ENCODE results near the gene ZNF536.

The ZNF536 gene

GRCh38 chr19:30587869-30588268, 215.7 kb downstream of the ZNF536 start:
- no peak overlapping the region for H3K4me3 Mint-ChIP-seq
- H3K27me3 Mint-ChIP-seq: peaks cover 1% of the 10 kb centered on the region
- H3K4me1 Mint-ChIP-seq (ENCODE audit: low read depth): no peaks in the 10 kb centered on the region

GRCh38 chr19:30590596-30591229, 218.5 kb downstream of the ZNF536 start:
- Mint-ChIP-seq H3K36me3 (ENCODE audit: low read depth) (no peaks in the 10 kb centered on the region), H3K4me1 (ENCODE audit: low read depth) (no peaks in the 10 kb centered on the region), H3K9me3 (no peaks in the 10 kb centered on the region), H3K27ac (no peak overlapping the region), H3K4me3 (no peak overlapping the region), H3K27me3 (no peaks in the 10 kb centered on the region)
- intact Hi-C loops (cut with micrococcal nuclease): no loop called here

More at GRCh38 chr19:30587869-30588268, 215.7 kb downstream of the ZNF536 start:
- intact Hi-C loops (cut with micrococcal nuclease): no loop called here
- no peaks in the 10 kb centered on the region for H3K36me3 Mint-ChIP-seq (ENCODE audit: low read depth)
- no peak overlapping the region for H3K27ac Mint-ChIP-seq
- H3K9me3 Mint-ChIP-seq: no peaks in the 10 kb centered on the region

GRCh38 chr19:30593356-30593755, 221.2 kb downstream of the ZNF536 start:
- no peaks in the 10 kb centered on the region for H3K36me3 Mint-ChIP-seq (ENCODE audit: low read depth)
- H3K9me3 Mint-ChIP-seq: no peaks in the 10 kb centered on the region
- H3K27ac Mint-ChIP-seq: no peak overlapping the region
- peaks cover 4% of the 10 kb centered on the region for H3K27me3 Mint-ChIP-seq
- H3K4me1 Mint-ChIP-seq (ENCODE audit: low read depth): no peaks in the 10 kb centered on the region
- intact Hi-C loops (cut with micrococcal nuclease): no loop called here
- H3K4me3 Mint-ChIP-seq: no peak overlapping the region

GRCh38 chr19:30593975-30594745, 222.0 kb downstream of the ZNF536 start:
- Mint-ChIP-seq H3K4me1 (ENCODE audit: low read depth) (no peaks in the 10 kb centered on the region), H3K36me3 (ENCODE audit: low read depth) (no peaks in the 10 kb centered on the region), H3K27me3 (peaks cover 4% of the 10 kb centered on the region), H3K27ac (no peak overlapping the region), H3K9me3 (no peaks in the 10 kb centered on the region), H3K4me3 (no peak overlapping the region)
- intact Hi-C loops (cut with micrococcal nuclease): no loop called here

- Mint-ChIP-seq H3K9me3 (no peaks in the 10 kb centered on the region), H3K4me3 (no peak overlapping the region), H3K27me3 (peaks cover 4% of the 10 kb centered on the region), H3K27ac (no peak overlapping the region), H3K36me3 (ENCODE audit: low read depth) (no peaks in the 10 kb centered on the region), H3K4me1 (ENCODE audit: low read depth) (no peaks in the 10 kb centered on the region)
- intact Hi-C loops (cut with micrococcal nuclease): no loop called here
Observed at GRCh38 chr19:30596268-30596667, 224.1 kb downstream of the ZNF536 start.

- intact Hi-C loops (cut with micrococcal nuclease): no loop called here
- H3K36me3 Mint-ChIP-seq (ENCODE audit: low read depth): no peaks in the 10 kb centered on the region
- H3K4me3 Mint-ChIP-seq: no peak overlapping the region
- peaks cover 4% of the 10 kb centered on the region for H3K27me3 Mint-ChIP-seq
- no peaks in the 10 kb centered on the region for H3K4me1 Mint-ChIP-seq (ENCODE audit: low read depth)
- H3K9me3 Mint-ChIP-seq: no peaks in the 10 kb centered on the region
- H3K27ac Mint-ChIP-seq: no peak overlapping the region
Observed at GRCh38 chr19:30596813-30597399, 224.7 kb downstream of the ZNF536 start.

GRCh38 chr19:30598688-30599087, 226.5 kb downstream of the ZNF536 start:
- H3K4me1 Mint-ChIP-seq (ENCODE audit: low read depth): no peaks in the 10 kb centered on the region
- intact Hi-C loops (cut with micrococcal nuclease): no loop called here
- no peaks in the 10 kb centered on the region for H3K9me3 Mint-ChIP-seq
- no peak overlapping the region for H3K27ac Mint-ChIP-seq
- no peaks in the 10 kb centered on the region for H3K36me3 Mint-ChIP-seq (ENCODE audit: low read depth)
- no peak overlapping the region for H3K4me3 Mint-ChIP-seq
- peaks cover 4% of the 10 kb centered on the region for H3K27me3 Mint-ChIP-seq

- H3K36me3 Mint-ChIP-seq (ENCODE audit: low read depth): no peaks in the 10 kb centered on the region
- intact Hi-C loops (cut with micrococcal nuclease): no loop called here
- H3K27me3 Mint-ChIP-seq: no peaks in the 10 kb centered on the region
- H3K4me3 Mint-ChIP-seq: no peak overlapping the region
- H3K4me1 Mint-ChIP-seq (ENCODE audit: low read depth): no peaks in the 10 kb centered on the region
- H3K27ac Mint-ChIP-seq: no peak overlapping the region
- H3K9me3 Mint-ChIP-seq: no peaks in the 10 kb centered on the region
Observed at GRCh38 chr19:30602661-30603350, 230.6 kb downstream of the ZNF536 start.

- no peaks in the 10 kb centered on the region for H3K9me3 Mint-ChIP-seq
- no peak overlapping the region for H3K27ac Mint-ChIP-seq
- intact Hi-C loops (cut with micrococcal nuclease): no loop called here
- no peaks in the 10 kb centered on the region for H3K4me1 Mint-ChIP-seq (ENCODE audit: low read depth)
- no peaks in the 10 kb centered on the region for H3K27me3 Mint-ChIP-seq
- H3K36me3 Mint-ChIP-seq (ENCODE audit: low read depth): no peaks in the 10 kb centered on the region
- H3K4me3 Mint-ChIP-seq: no peak overlapping the region
Observed at GRCh38 chr19:30604657-30605056, 232.5 kb downstream of the ZNF536 start.

GRCh38 chr19:30605333-30605732, 233.1 kb downstream of the ZNF536 start:
- Mint-ChIP-seq H3K27me3 (no peaks in the 10 kb centered on the region), H3K9me3 (no peaks in the 10 kb centered on the region), H3K4me3 (no peak overlapping the region), H3K27ac (no peak overlapping the region), H3K4me1 (ENCODE audit: low read depth) (no peaks in the 10 kb centered on the region), H3K36me3 (ENCODE audit: low read depth) (no peaks in the 10 kb centered on the region)
- intact Hi-C loops (cut with micrococcal nuclease): no loop called here

- no peak overlapping the region for H3K4me3 Mint-ChIP-seq
- intact Hi-C loops (cut with micrococcal nuclease): no loop called here
- no peak overlapping the region for H3K27ac Mint-ChIP-seq
- H3K27me3 Mint-ChIP-seq: no peaks in the 10 kb centered on the region
- H3K9me3 Mint-ChIP-seq: no peaks in the 10 kb centered on the region
- no peaks in the 10 kb centered on the region for H3K36me3 Mint-ChIP-seq (ENCODE audit: low read depth)
- H3K4me1 Mint-ChIP-seq (ENCODE audit: low read depth): no peaks in the 10 kb centered on the region
Observed at GRCh38 chr19:30606114-30607050, 234.2 kb downstream of the ZNF536 start.

Data from dendritic cell treated with granulocyte-macrophage colony-stimulating factor and Interleukin-4, amounts not matched to agents 40 ng/mL and 50 ng/mL, for 4 days (primary cell).